Measurements from ENCODE around the gene DENND5A. TPM values are rescaled to one million over a fixed set of nuclear protein-coding genes. Genes with fewer than 3 reads are reported as not detected.
A peak's percentile ranks its signal among the peaks of the same experiment; 100 is the strongest.

Gene DENND5A
- total RNA-seq, 1 donor from 2014 or later: 47.6 TPM

DNA sequence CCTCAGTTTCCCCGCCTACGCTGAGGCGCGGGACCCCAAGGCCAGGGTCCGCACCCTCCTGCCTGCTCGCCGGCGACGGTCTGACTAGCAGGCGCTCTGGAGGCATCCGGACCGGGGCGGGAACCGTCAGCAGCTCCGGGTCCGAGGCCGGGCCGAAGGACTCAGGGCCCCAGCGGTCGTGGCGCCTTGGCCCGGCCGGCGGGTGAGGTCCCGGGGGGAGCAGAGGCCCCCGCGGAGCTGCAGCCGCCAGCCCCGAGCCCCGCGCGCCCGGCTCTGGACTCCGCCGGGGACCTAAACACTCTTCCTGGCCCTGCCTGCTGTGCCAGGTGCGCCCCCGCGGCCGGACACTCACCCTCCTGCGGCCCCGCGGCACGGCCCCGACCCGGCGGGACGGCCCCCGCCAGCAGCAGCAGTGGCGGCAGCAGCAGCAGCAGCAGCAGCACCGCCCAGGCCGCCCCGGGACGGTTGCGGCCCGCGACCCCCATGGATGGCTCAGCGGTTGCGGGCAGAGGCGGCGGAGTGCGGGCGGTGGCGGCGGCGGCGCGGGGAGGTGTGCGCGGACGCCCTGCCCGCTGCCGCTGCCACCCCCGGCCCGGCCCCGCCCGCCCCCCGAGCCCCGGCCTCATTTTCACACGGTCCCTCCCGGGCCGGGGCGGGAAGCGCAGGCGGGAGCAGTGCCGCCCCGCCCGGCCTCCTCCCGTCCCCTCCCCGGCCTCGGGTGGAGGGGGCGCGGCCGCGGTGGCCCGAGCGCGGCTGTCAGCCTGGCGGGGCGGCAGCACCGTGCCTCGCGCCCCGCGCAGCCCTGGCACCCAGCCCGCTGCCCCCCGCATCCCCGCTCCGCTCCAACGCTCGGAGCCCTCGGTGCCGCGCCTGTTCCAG is 173.9 kb downstream of the DENND5A start, which contains the start of gene SCUBE2:
Gene SCUBE2, minus strand, starts transcription at position 556 of the 879 bp plus-strand sequence. Its CDS starts 71 bp downstream, at position 485.
- no peaks in the 10 kb centered on the region for H3K4me1 Mint-ChIP-seq (ENCODE audit: low read depth)
- H3K36me3 Mint-ChIP-seq (ENCODE audit: low read depth): peaks cover 1% of the 10 kb centered on the region
- no peak within 1 kb of the TSS for H3K27ac Mint-ChIP-seq
- H3K9me3 Mint-ChIP-seq: no peaks in the 10 kb centered on the region
- peaks cover 54% of the 10 kb centered on the region for H3K27me3 Mint-ChIP-seq (ENCODE audit: insufficient read depth)
- no peak for DNase-seq (ENCODE audit: low spot score)
- intact Hi-C loops (cut with micrococcal nuclease): no loop called here
- H3K4me3 Mint-ChIP-seq: peak within 1 kb of the TSS; percentile 61

- Mint-ChIP-seq H3K4me3 (peak overlapping the region; percentile 61), H3K27ac (no peak overlapping the region), H3K4me1 (ENCODE audit: low read depth) (no peaks in the 10 kb centered on the region), H3K36me3 (ENCODE audit: low read depth) (peaks cover 1% of the 10 kb centered on the region), H3K27me3 (ENCODE audit: insufficient read depth) (peaks cover 60% of the 10 kb centered on the region), H3K9me3 (no peaks in the 10 kb centered on the region)
- no peak for DNase-seq (ENCODE audit: low spot score)
- intact Hi-C loops (cut with micrococcal nuclease): no loop called here
Measured at GRCh38 chr11:9090488-9091043, 174.6 kb downstream of the DENND5A start.

- Mint-ChIP-seq H3K27ac (no peak overlapping the region), H3K9me3 (no peaks in the 10 kb centered on the region), H3K4me3 (no peak overlapping the region), H3K36me3 (ENCODE audit: low read depth) (peaks cover 1% of the 10 kb centered on the region), H3K4me1 (ENCODE audit: low read depth) (no peaks in the 10 kb centered on the region), H3K27me3 (ENCODE audit: insufficient read depth) (peaks cover 59% of the 10 kb centered on the region)
- DNase-seq (ENCODE audit: low spot score): no peak
- intact Hi-C loops (cut with micrococcal nuclease): no loop called here
Measured at GRCh38 chr11:9089636-9090035, 175.5 kb downstream of the DENND5A start.

- Mint-ChIP-seq H3K27me3 (ENCODE audit: insufficient read depth) (peaks cover 61% of the 10 kb centered on the region), H3K4me3 (no peak overlapping the region), H3K4me1 (ENCODE audit: low read depth) (no peaks in the 10 kb centered on the region), H3K36me3 (ENCODE audit: low read depth) (peaks cover 1% of the 10 kb centered on the region), H3K9me3 (no peaks in the 10 kb centered on the region), H3K27ac (no peak overlapping the region)
- intact Hi-C loops (cut with micrococcal nuclease): no loop called here
- no peak for DNase-seq (ENCODE audit: low spot score)
Measured at GRCh38 chr11:9089061-9089460, 176.1 kb downstream of the DENND5A start.

Other genes with a start within 250 kb of the DENND5A start
- gene SCUBE2, start 173.8 kb downstream of the DENND5A start, total RNA-seq: not detected in 2 replicates
- 26.1 and 28.8 TPM in 2 replicates for gene TMEM41B, start 49.2 kb upstream of the DENND5A start, total RNA-seq
- gene IPO7, start 119.3 kb upstream of the DENND5A start, total RNA-seq: 136 and 153 TPM in 2 replicates
- gene ZNF143, start 195.7 kb upstream of the DENND5A start, total RNA-seq: 30.3 and 30.7 TPM in 2 replicates

All from activated T-helper 1 cell treated with anti-CD3 and anti-CD28 coated beads, Interleukin-12 subunit alpha, Interleukin-12 subunit beta, Interleukin-2, Interleukin-4 antibody, amounts not matched to agents 30 ng/mL and 10 ng/mL and 1 ng/mL, durations not matched to agents 14 hours and 24 hours and 36 hours (primary cell).